Measurements from ENCODE around the gene MYPOP. TPM values are rescaled to one million over a fixed set of nuclear protein-coding genes. Genes with fewer than 3 reads are reported as not detected.

Gene MYPOP
- polyA plus RNA-seq, 5 donors = 3.6 to 7.5 (median 5.0) TPM

DNA sequence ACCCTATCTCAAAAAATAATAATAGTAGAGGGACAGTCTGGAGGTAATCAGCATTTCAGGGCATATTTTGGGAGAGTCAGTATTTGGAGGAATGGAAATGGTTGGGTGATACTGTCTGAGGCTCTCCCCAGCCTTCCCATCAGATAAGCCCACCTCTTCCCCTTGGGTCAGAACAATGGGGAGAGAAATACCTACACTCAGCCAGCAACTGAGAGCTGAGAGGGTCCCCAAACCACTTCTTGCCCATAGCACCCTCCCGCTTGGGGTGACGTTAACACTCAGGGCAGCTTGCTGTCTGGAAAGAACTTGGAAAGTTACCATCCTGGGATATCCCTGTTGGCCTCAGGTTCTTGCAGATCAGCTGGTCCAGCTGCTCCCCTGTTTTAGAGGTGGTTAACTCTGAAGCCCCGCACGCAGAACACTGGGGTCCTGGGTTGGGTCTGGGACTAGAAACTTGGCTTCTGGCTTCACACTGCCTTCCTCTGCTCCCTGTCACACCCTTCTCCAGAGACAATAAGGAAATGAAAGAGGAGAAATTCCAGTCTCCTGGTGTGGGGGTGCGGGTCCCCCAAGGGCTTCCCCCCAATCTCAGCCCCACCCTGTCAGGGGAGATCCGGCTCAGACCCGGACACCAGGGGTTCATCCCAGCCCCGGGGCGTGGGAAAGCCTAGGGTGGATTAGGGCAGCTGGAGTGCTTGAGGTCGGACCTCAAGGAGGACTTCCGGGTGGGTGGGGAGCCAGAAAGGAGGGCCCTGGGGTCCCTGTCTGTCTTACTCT is 35.8 kb downstream of the MYPOP start:
- no peak for DNase-seq

DNA sequence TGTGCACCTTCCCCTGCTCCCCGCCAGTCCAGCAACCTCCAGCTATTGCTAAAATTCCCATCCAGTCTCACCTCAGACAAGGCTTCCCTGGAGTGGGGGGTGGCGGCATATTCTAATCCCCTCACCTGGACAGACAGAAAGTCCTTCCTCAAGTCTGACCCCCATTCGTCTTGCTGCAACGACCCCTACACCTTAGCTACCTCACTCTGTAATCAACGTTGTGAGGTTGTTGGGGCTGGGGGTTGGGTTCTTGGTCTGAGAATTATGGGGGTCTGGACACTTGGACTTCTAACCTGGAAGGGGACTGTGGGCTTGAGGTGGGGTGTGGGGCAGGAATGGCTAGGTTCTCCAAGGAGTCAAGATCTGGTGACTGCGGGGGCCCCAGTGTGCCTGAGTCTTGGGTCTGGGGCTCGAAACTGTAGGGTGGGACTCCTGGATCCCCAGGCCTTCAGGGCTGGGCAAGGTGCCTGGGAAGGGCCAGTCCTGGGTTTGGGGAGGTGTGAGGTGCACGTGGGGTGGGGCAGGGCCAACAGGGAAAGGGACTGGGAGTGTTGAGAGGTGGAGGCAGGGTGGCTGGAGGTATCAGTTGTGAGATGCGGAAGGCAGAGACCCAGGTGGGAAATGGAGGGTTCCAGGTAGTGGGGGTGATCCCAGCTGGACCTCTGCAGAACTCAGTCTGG is 37.0 kb downstream of the MYPOP start:
- DNase-seq = no peak

DNA sequence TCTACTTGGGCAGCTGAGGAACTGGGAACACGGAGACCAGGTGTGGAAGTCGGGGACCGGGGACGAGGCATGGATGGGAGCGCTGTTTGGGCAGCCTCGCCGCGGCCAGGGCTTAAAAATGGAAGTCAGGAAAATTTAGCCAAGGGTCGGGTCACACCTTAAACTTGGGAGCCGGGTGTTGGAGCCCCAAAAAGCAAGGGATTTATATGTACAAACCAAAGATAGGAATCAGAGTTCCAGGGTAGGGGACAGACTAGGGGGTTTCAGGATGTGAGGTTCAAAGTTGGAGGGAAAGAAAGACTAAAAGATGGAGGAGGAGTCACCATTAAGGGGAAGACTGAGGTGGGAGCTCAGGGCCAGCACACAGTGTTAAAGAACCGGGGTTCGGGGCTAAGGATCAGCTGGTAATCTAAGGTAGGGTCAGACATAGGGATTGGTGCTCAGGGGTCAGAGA is 37.8 kb downstream of the MYPOP start:
- DNase-seq = no peak

DNA sequence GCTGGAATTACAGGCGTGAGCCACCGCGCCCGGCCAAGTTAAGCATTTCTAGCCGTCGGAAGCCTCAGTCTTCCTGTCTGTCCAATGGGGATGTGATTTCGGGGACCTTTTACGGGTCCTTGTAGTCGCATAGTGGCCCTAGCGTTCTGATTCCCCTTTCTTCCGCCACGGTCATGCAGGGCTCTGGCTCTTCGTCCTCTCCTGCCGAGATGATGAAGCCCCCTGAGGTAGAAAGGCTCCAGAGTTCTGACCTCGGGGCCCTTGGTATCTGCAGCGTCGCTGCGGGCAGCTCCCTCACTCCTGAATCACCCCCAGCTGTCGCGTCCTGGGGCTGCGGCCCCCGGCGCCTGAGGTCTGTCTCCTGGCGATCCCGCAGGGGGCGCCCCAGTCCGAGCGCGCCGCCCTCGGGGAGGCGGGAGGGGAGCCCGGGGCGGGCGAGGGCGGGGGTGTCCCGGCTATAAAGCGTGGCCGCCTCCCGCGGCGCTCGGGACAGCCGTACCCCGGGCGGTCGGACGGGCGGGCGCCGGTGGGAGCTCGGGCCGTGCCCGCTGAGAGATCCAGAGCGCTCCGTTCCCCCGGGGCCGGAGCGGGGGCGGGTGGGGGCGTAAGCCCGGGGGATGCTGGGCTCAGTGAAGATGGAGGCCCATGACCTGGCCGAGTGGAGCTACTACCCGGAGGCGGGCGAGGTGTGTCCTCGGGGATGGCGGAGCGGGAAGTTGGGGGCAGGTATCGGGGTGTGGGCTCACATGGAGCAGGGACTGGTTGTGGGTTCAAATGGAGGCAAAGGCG is 38.4 kb downstream of the MYPOP start, which contains the start of gene FOXA3:
TSS of gene FOXA3 (plus strand) at position 487 of the 789 bp plus-strand sequence. CDS start at position 618, 131 bp downstream.
- DNase-seq = no peak

DNA sequence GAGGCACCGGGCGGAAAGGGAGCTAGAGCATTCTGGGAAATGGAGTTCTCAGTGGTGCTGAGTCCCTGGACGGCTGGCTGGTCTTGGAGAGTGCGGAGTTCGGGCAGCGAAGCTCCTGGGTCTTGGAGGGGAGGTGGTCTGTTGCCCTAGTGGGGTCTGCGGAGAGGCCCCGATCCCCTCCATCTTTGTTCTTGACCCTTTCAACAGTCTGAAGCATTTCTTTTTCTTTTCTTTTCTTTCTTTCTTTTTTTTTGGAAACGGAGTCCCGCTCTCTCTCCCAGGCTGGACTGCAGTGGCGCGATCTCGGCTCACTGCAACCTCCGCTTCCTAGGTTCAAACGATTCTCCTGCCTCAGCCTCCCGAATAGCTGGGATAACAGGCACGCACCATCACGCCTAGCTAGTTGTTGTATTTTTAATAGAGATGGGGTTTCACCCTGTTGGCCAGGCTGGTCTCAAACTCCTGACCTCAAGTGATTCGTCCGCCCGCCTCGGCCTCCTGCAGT is 39.0 kb downstream of the MYPOP start:
- no peak for DNase-seq

DNA sequence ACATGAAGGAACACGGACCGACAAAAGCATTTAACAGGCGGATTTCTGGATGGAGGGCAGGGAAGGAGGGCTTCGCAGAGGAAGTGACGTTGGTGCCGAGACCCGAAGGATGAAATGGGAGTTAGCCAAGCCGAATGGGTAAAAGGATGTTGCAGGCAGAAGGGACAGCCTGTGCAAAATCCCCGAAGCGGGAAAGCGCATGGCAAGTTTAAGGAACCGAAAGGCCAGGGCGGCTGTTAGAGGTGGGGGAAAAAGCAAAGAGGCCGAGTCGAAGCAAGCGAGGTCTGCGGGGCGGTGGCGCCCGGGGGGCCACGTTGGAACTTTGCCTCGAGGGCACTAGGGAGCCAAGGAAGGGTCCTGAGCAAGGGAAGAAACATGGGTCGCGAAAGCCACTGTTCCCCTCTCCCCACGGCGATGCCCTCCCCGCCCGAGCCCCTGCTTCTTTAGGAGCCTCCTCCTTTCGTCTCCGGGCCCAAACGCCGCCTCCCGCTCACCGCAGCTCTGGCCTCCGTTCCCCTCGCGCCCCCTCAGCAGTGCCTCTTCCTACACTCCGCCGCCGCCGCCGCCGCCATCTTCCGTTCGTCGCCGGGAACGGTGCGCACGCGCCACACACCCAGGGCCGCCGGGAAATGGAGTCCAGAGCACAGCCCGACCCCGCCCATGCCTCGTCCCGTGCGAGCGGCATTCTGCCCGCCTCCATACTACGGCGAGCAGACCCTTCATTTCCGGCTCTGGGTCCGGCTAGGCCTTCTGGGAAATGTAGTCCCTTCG is 39.7 kb downstream of the MYPOP start, which contains the start of gene SYMPK:
TSS of gene SYMPK (minus strand) at position 584 of the 771 bp plus-strand sequence. CDS start 8,652 bp downstream, outside the sequence.
- DNase-seq = peak; percentile 97 to 98

DNA sequence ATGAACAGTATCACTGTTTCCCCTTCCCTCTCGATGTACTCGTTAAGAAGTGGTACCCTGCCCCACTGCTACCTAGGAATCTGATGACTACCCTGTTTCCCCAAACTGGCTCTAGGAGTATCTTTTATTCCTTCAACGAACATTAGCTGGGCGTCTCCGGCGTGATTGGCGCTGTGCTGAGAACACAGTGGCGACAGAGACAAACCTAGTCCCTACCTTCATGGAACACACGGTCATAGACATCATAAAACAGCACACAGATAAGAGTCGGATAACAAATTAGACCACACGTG is 40.2 kb downstream of the MYPOP start:
- no peak for DNase-seq

DNA sequence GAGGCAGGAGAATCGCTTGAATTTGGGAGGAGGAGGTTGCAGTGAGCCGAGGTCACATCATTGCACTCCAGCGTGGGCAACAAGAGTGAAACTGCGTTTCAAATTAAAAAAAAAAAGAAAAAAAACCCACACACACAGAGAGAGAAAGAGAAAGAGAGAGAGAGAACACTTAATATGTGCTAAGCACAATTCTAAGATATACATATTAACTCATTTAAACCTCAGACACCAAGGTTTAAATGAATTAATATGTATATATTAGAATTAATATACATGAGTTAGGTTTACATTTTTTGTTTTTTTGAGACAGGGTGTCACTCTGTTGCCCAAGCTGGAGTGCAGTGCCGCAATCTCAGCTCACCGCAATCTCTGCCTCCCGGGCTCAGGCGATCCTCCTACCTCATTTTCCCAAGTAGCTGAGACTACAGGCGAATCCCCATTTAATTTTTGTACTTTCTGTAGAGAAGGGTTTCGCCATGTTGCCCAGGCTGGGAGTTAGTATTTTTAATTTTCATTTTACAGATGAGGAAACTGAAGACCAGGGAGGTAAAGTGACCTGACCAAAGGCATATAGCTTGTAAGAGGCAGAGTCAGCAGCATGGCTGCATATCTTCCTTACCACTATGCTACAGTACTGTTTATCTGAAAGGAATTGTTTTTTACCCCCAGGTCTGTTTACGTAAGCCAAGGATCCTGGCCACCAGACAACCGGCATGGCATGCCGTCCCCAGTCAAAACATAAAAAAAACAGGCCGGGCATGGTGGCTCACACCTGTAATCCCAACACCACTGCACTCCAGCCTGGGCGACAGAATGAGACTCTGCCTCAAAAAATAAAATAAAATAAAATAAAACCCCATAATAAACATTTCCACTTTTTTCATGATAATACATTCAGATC is 41.8 kb downstream of the MYPOP start:
- no peak for DNase-seq

DNA sequence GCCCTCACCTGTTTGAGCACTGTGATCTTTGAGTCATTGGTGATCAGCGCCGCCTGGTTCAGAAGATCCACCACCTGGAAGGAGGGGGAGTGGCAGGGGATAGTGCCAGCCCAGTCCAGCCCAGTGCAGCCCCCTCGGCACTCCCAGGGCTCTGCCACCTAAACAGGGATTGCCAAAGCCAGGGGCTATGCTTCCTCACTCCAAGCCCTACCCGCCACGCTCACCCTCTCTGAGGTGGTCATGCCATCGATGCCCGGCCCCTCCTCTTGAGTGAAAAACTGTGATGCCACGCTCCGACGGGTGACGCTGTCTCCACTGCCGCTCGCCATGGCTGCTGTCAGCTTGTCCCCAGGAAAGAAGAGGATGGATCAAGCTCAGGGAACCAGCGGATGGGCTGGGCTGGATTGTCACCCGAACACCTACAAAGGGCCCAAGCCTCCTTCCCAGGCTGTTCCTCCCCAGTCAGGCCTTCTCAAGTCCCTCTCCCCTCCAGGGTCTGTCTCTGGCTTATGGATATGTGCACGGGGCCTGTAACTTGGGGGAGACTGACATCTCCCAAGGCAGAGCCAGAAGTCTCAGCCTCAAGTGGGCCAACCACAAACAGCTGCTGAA is 48.1 kb downstream of the MYPOP start:
- DNase-seq = no peak

DNA sequence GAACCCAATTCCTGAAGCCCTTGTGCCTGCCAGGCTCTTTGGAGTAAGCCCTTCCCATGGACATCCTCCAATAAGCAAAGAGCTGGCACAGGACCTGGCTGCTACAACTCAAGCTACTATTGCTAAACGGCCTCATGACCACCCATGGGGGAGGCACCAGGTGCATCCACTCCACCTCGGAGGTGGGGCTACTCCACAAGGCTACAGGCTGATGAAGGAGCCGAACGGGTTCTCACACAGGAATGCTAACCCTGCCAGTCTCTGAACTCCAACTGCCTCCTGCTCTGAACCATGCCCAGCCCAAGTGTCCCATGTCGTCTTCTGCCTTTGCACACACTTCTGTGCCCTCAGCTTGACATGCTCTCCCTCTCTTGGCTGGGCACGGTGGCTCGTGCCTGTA is 49.4 kb downstream of the MYPOP start:
- peak; percentile 34 to 57 for DNase-seq

DNA sequence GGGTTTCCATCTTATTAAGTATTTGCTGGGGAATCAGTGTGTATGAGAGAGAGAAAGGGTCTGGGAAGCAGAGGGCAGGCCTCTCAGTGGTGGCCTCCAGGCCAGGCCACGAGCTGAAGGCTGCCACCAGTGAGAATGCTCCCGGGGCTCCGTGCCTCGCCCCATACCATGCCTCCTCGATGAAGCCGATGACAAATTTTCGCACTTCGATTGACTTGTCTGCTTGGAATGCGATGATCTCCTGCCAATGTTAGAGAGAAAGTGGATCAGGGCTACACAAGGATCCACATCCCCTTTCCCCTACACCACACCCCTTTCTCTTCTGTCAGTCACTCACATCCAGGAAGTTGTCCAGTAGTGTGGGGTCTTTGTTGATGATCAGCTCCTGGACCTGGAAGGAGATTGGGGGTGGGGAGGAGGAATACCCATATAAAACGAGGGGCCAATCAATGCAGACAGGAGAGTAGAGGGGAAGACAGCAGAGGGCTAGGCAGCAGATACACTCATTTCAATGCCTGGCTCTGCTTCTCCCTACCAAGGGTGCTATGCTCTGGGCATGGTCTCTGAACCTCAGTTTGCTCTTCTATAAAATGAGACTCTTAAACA is 50.2 kb downstream of the MYPOP start:
- DNase-seq = no peak

DNA sequence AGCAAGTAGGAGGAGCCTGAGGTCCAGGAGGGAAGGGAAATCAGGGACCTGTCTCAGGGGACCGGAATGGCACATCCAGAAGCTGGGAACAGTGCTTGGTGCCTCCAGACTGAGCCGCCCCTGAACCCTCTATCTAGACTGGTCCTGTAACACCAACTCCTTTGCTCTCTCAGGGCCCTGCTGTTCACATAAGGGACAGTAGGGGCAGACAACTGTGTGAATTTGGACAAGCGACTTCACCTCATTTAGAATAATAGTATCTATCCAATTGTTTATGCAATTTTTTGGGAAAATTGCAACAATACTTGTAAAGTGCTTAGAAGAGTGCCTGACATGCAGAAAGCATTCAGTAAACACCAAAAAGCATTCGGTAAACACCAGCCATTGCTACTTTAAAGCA is 53.5 kb downstream of the MYPOP start:
- DNase-seq = no peak

DNA sequence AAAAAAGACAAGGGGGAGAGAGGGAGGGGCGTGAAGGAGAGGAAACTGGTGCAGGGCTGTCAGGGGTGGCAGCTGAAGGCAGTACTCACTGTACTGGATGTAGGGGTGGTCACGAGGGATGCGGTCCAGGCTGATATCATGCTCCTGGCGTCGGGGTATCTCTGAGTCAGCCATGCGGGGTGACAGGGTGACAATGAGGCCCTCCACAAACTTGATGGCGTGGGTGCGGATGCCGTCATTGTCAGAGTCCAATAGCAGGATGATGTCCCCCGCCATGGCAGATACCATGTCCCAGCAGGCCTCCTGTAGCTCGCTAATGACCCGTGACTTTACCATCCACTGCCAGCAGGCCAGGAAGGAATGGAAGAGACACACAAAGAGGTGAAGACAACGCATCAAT is 54.8 kb downstream of the MYPOP start:
- DNase-seq = no peak

DNA sequence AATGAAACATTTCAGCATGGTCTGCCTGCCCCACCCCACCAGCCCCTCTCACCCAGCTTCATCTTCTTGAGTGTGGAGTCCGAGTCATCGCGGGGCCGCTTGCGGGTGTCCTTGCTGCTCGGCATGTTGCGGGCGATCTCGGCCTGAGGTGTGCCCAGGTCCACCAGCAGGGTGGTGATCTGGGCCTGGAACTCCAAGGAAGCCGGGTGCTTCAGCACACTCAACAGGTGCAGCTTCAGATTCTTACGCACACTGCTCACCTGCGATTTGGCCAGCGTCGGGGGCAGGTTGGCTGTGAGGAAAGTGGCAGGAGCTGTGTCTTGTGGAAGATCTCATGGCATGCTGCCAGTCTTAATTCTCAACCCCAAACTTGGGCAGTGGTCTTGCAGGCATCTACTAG is 60.2 kb downstream of the MYPOP start:
- no peak for DNase-seq

Other genes starting within 250 kb of the MYPOP start
- gene GIPR, start 234.4 kb downstream of the MYPOP start, polyA plus RNA-seq (ENCODE audit: insufficient read depth in 1 of 5, insufficient read length in 5 of 5, low replicate concordance in 1 of 5) = 1 to 10 TPM; 2.8 to 8.7 (median 5.2) TPM
- gene SNRPD2, start 210.7 kb downstream of the MYPOP start, polyA plus RNA-seq (ENCODE audit: insufficient read depth in 1 of 5, insufficient read length in 5 of 5, low replicate concordance in 1 of 5) = 100 to 1,000 TPM; 328 to 445 (median 361) TPM
- gene QPCTL, start 209.9 kb downstream of the MYPOP start, polyA plus RNA-seq (ENCODE audit: insufficient read depth in 1 of 5, insufficient read length in 5 of 5, low replicate concordance in 1 of 5) = 10 to 100 TPM in 4 of 5 donors, 1 to 10 TPM in 1; 7.2 to 14.6 (median 11.4) TPM
- gene FBXO46, start 171.7 kb downstream of the MYPOP start, polyA plus RNA-seq (ENCODE audit: insufficient read depth in 1 of 5, insufficient read length in 5 of 5, low replicate concordance in 1 of 5) = 10 to 100 TPM; 10.2 to 22.1 (median 17.6) TPM
- gene MEIOSIN, start 169.2 kb downstream of the MYPOP start, polyA plus RNA-seq (ENCODE audit: insufficient read depth in 1 of 5, insufficient read length in 5 of 5, low replicate concordance in 1 of 5) = not detected
- gene SIX5, start 133.4 kb downstream of the MYPOP start, polyA plus RNA-seq (ENCODE audit: insufficient read depth in 1 of 5, insufficient read length in 5 of 5, low replicate concordance in 1 of 5) = 10 to 100 TPM; 10.7 to 39.5 (median 20.0) TPM
- 10 to 100 TPM; 43.9 to 89.6 (median 52.9) TPM for gene DMPK, start 120.1 kb downstream of the MYPOP start, polyA plus RNA-seq (ENCODE audit: insufficient read depth in 1 of 5, insufficient read length in 5 of 5, low replicate concordance in 1 of 5)
- 10 to 100 TPM; 23.6 to 45.4 (median 34.3) TPM for gene DMWD, start 109.8 kb downstream of the MYPOP start, polyA plus RNA-seq (ENCODE audit: insufficient read depth in 1 of 5, insufficient read length in 5 of 5, low replicate concordance in 1 of 5)
- under 1 TPM in 1 of 5 donors, not detected in 4; 0.08 TPM for gene RSPH6A, start 87.3 kb downstream of the MYPOP start, polyA plus RNA-seq (ENCODE audit: insufficient read depth in 1 of 5, insufficient read length in 5 of 5, low replicate concordance in 1 of 5)
- gene SYMPK, start 39.5 kb downstream of the MYPOP start, polyA plus RNA-seq (ENCODE audit: insufficient read depth in 1 of 5, insufficient read length in 5 of 5, low replicate concordance in 1 of 5) = 10 to 100 TPM; 50.6 to 73.7 (median 64.0) TPM
- gene FOXA3, start 38.3 kb downstream of the MYPOP start, polyA plus RNA-seq (ENCODE audit: insufficient read depth in 1 of 5, insufficient read length in 5 of 5, low replicate concordance in 1 of 5) = 1 to 10 TPM; 1.2 to 3.3 (median 1.6) TPM
- 10 to 100 TPM; 12.1 to 33.4 (median 15.8) TPM for gene IRF2BP1, start 16.5 kb downstream of the MYPOP start, polyA plus RNA-seq (ENCODE audit: insufficient read depth in 1 of 5, insufficient read length in 5 of 5, low replicate concordance in 1 of 5)
- not detected for gene NANOS2, start 12.2 kb upstream of the MYPOP start, polyA plus RNA-seq (ENCODE audit: insufficient read depth in 1 of 5, insufficient read length in 5 of 5, low replicate concordance in 1 of 5)
- gene NOVA2, start 71.3 kb upstream of the MYPOP start, polyA plus RNA-seq (ENCODE audit: insufficient read depth in 1 of 5, insufficient read length in 5 of 5, low replicate concordance in 1 of 5) = 10 to 100 TPM in 1 of 5 donors, 1 to 10 TPM in 4; 7.4 to 11.1 (median 9.6) TPM
- gene CCDC61, start 92.9 kb upstream of the MYPOP start, polyA plus RNA-seq (ENCODE audit: insufficient read depth in 1 of 5, insufficient read length in 5 of 5, low replicate concordance in 1 of 5) = 10 to 100 TPM; 11.6 to 15.4 (median 13.4) TPM
- 1 to 10 TPM in 1 of 5 donors, under 1 TPM in 3, not detected in 1; 0.48 to 1.1 (median 0.84) TPM for gene PGLYRP1, start 120.4 kb upstream of the MYPOP start, polyA plus RNA-seq (ENCODE audit: insufficient read depth in 1 of 5, insufficient read length in 5 of 5, low replicate concordance in 1 of 5)
- 1 to 10 TPM in 1 of 5 donors, under 1 TPM in 4; 0.40 to 1.0 (median 0.58) TPM for gene IGFL4, start 138.4 kb upstream of the MYPOP start, polyA plus RNA-seq (ENCODE audit: insufficient read depth in 1 of 5, insufficient read length in 5 of 5, low replicate concordance in 1 of 5)
- gene IGFL3, start 222.1 kb upstream of the MYPOP start, polyA plus RNA-seq (ENCODE audit: insufficient read depth in 1 of 5, insufficient read length in 5 of 5, low replicate concordance in 1 of 5) = not detected
- gene IGFL2, start 245.6 kb upstream of the MYPOP start, polyA plus RNA-seq (ENCODE audit: insufficient read depth in 1 of 5, insufficient read length in 5 of 5, low replicate concordance in 1 of 5) = 1 to 10 TPM in 3 of 5 donors, under 1 TPM in 2; 0.58 to 1.3 (median 1.0) TPM

Measured in right lung (tissue), 5 donors.